ENCODE results near the gene SRPK1. TPM values are rescaled to one million over a fixed set of nuclear protein-coding genes. Genes with fewer than 3 reads are reported as not detected.

The SRPK1 gene
- total and polyA plus RNA-seq, 10 of the 15 experiments (the other 5 are each of a cell fraction or from before 2014, with no cell fraction given), result 47.4 to 112 (median 85.8) TPM

GRCh38 chr6:35969646-35970045, 48.7 kb upstream of the SRPK1 start:
- Histone ChIP-seq H3K9ac (ENCODE audit: control insufficient read depth, insufficient read depth, low read length) (no peak overlapping the region), H3K4me2 (ENCODE audit: control insufficient read depth, insufficient read depth) (no peak overlapping the region), H3K9me3 (replicated peaks; ENCODE audit: control insufficient read depth, insufficient read depth, low read length) (no peaks in the 10 kb centered on the region), H3K4me1 (ENCODE audit: control insufficient read depth, insufficient read depth, low read length) (peaks cover 9% of the 10 kb centered on the region), H3K36me3 (ENCODE audit: control insufficient read depth in 2 of 2, insufficient read depth in 2 of 2, low read length in 1 of 2) (no peaks in the 10 kb centered on the region), H3K27me3 (replicated peaks in 1 of 2; ENCODE audit: control insufficient read depth in 2 of 2, insufficient read depth in 2 of 2, low read length in 1 of 2) (no peaks in the 10 kb centered on the region), H2AFZ (ENCODE audit: control insufficient read depth, low read depth, low read length) (no peak overlapping the region), H3K4me3 (no peak overlapping the region), H3K27ac (ENCODE audit: control insufficient read depth, insufficient read depth) (no peak overlapping the region), H4K20me1 (ENCODE audit: control insufficient read depth, insufficient read depth) (no peaks in the 10 kb centered on the region), H3K79me2 (ENCODE audit: control insufficient read depth, insufficient read depth, low read length) (no peaks in the 10 kb centered on the region)
- intact Hi-C loops (cut with micrococcal nuclease; ENCODE audit: unreplicated experiment) (no loop called here), in situ Hi-C loops (cut with MboI) (no loop called here)
- TF ChIP-seq BCL11A (IDR thresholded peaks at IDR 0.05; ENCODE audit: low read depth, low read length), result no peak
- no peak for TF ChIP-seq MTA3 (IDR thresholded peaks at IDR 0.05; ENCODE audit: borderline replicate concordance, low read length)
- no peak for TF ChIP-seq LARP7 (IDR thresholded peaks at IDR 0.05)
- no peak for TF ChIP-seq SUPT20H (IDR thresholded peaks at IDR 0.05; ENCODE audit: borderline replicate concordance, control insufficient read depth, low read depth, low read length)
- TF ChIP-seq EP300 (IDR thresholded peaks at IDR 0.05; ENCODE audit: borderline replicate concordance in 1 of 2, control insufficient read depth in 1 of 2, low read depth in 2 of 2, low read length in 2 of 2), result no peak
- TF ChIP-seq HCFC1 (IDR thresholded peaks at IDR 0.05; ENCODE audit: low read length), result no peak
- no peak for TF ChIP-seq GATAD2B (conservative IDR thresholded peaks at IDR 0.05; ENCODE audit: low read depth)
- TF ChIP-seq MYB (IDR thresholded peaks at IDR 0.05; ENCODE audit: borderline replicate concordance, low read depth, low read length), result no peak
- TF ChIP-seq ZBTB4 (CRISPR knock-in tag; IDR thresholded peaks at IDR 0.05), result no peak
- no peak for ATAC-seq
- CTCF ChIA-PET, result interaction anchor here (1.3 kb wide), 1 partner anchor 13 kb away, joined by 5 read pairs; no protein-coding TSS in a partner anchor
- SMC1A ChIA-PET (ENCODE audit: uncharacterized antibody, unreplicated experiment), result no interaction called here
- no peak for DNase-seq (ENCODE audit: low read depth, low spot score)
- no TSS peak for BruUV-seq (replicated peaks)
- FAIRE-seq, result no peak
- POLR2A ChIA-PET, result no interaction called here
- RAD21 ChIA-PET (ENCODE audit: unreplicated experiment), result no interaction called here
